SKM-1 treated with dmso at 0.1 percent for 144 hours (cell line): Measurements from ENCODE around the gene KLHDC4.
"Not testable (repeated sequence)": the region's sequence is repeated elsewhere in the genome, so short reads cannot be mapped to it uniquely, and the experiment has no call there.

Experiments used
- DNase-seq: peaks from one replicate; lab custom pipeline; 2025; ENCODE audit not compliant: unreplicated experiment; lab: John Stamatoyannopoulos, UW

The KLHDC4 gene

DNA sequence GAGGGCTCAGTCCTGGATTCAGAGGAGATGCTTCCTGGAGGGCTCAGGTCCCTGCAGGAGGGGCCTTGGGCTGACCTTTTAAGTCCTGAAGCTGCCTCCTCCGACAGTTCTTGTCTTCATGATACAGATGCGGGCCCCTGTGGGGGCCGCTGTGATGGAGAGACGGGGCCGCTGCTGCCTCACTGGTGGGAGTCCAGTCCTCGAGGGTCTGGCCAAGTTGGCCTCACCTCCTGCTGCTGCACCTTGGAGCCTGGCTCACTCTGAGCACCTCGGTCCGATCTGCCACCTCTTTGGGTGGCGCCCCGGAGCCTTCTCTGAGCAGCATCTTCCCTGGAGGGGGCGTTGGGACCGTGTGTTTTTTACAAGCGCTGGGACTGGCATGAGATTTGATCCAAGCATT lies 79.1 kb downstream of the KLHDC4 start:
- no peak for DNase-seq

- no peak for DNase-seq
These were observed 80.0 kb downstream of the KLHDC4 start for GRCh38 chr16:87685766-87686165.

- DNase-seq: no peak
These were observed 80.4 kb downstream of the KLHDC4 start for GRCh38 chr16:87685405-87685755.

- DNase-seq: no peak
These were observed 80.9 kb downstream of the KLHDC4 start for GRCh38 chr16:87684711-87685404.

- DNase-seq: no peak
These were observed 81.6 kb downstream of the KLHDC4 start for GRCh38 chr16:87684106-87684677.

- DNase-seq: no peak
These were observed 82.9 kb downstream of the KLHDC4 start for GRCh38 chr16:87682852-87683399.

- no peak for DNase-seq
These were observed 83.7 kb downstream of the KLHDC4 start for GRCh38 chr16:87681981-87682570.

DNA sequence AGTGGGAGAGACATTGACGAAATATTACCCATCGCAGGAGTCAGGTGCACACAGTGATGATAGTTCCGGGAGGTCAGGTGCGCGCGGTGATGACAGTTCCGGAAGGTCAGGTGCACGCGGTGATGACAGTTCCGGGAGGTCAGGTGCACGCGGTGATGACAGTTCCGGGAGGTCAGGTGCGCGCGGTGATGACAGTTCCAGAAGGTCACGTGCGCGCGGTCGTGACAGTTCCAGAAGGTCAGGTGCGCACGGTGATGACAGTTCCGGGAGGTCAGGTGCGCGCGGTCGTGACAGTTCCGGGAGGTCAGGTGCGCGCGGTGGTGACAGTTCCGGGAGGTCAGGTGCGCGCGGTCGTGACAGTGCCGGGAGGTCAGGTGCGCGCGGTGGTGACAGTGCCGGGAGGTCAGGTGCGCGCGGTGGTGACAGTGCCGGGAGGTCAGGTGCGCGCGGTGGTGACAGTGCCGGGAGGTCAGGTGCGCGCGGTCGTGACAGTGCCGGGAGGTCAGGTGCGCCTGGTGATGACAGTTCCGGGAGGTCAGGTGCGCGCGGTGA lies 84.7 kb downstream of the KLHDC4 start:
- DNase-seq: not testable (repeated sequence)

DNA sequence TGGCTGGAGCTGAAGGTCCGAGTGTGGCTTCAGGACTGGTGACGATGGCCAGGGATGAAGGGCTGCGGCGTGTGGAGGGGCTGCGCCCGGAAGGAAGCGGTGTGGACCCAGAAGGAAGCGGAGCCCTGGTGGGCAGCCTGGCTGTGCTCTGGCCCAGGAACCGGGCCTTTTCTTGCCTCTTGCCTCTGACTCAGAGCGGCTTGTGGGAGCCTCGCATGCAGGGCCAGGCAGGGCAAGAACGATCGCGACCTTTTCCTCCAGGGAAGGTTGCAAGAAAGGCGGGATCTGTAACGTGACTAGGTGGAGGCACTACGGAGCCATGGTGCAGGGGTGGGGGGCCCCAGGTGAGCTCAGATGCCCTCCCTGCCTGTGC lies 85.5 kb downstream of the KLHDC4 start:
- DNase-seq: no peak

DNA sequence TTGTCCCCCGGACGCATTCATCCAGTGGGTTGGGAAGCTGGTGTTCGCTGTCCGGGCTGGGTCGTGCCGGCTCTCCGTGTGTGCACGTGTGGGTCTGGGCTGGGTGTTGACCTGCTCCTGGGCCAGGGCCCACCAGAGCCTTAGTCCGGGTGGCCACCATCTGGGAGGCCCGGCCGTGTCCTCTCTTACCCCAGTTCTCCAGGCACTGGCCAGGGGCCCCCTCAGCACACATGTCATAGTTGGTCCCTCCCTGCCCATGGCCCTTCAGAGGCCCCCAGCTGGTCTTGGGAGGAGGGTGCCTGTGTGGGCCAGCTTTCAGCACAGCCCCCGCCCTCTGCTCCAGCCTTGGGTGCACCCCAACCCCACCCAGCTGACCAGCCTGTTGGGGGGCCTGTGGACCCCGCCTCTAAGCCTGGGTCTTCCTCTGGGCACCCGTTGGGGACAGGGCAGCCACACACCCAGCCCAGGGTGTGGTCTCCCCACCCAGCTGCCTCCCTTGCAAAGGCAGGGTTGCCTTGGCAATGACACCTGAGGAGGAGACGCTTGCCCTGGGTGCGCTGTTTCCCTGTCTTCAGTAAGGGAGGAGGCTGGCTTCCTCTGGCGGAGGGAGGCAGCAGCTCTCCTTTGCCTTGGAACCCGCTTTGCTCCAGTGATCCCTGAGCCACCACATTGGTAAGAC lies 86.1 kb downstream of the KLHDC4 start:
- DNase-seq: no peak

DNA sequence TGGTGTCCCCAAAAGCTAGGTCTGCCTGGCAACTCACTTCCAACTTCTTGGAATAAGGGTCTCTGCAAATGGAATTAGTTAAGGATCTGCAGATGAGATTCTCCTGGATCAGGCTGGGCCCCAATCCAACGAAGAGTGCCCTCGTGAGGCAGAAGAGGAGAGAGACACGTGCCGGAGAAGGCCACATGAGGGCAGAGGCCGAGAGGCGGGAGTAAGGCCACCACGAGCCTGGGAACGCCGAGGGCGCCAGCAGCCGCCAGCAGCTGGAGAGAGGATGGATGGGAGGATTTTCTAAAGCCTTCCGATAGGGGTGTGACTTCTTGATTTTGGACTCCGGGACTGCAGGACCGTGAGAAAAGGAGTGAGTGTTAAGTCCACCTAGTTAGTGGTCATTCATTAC lies 87.2 kb downstream of the KLHDC4 start:
- no peak for DNase-seq

- DNase-seq: no peak
These were observed 88.0 kb downstream of the KLHDC4 start for GRCh38 chr16:87677830-87678229.

DNA sequence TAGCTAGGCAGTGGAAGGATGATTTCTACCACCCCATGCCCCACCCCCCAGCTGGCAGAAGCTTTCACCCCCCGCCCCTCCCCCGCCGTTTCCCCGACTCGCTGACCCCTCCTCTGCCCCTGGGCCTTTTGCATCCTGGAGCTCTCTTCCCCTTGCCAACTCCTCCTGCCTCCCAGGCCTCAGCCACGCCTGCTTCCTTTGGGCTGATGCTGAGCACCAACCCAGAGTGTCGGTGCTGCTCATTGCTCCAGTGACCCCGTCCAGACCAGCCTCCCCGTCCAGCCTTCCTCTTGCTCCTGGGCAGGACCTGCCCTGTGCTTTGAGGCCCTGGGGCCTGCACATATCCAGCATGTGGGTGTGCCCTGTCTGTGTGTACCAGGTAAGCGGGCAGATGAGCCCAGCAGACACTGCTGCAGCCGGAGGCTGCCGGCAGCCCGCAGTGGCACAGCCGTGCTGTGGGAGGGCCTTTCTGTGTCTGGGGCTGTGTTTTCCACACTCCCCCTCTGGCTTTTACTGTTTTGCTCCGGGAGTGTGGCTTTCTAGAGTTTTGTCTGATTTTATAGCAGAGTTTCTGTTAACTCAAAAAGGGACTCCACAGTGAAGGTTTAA lies 90.6 kb downstream of the KLHDC4 start:
- DNase-seq: no peak

GRCh38 chr16:87674419-87674818 lies 91.4 kb downstream of the KLHDC4 start:
- no peak for DNase-seq

DNA sequence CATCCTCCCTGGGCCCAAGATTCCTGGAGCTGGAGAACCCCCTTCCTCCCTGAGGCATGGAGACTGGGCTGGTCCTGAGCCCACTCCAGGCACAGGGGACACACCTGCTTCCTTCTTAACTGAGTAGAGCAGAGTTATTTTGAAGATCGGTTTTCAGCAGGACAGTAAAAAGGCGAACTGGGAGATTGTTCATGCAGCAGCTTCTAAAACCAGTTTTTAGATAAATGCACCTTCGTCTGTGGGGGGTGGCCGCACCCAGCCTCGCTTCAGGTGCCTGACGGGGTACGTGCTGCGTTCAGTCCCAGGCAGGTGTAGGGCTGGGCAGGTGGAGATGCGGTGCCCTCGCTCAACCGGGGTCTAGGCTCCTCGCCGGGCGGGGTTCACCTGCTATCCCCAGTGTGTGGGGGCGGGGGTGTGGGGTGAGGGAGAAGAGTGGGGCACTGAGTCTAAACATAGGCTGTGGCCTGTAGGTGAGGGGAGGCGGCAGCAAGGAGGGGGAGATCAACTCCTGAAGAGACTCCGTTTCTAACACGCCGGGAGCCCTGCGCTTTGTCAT lies 94.0 kb downstream of the KLHDC4 start:
- no peak for DNase-seq

DNA sequence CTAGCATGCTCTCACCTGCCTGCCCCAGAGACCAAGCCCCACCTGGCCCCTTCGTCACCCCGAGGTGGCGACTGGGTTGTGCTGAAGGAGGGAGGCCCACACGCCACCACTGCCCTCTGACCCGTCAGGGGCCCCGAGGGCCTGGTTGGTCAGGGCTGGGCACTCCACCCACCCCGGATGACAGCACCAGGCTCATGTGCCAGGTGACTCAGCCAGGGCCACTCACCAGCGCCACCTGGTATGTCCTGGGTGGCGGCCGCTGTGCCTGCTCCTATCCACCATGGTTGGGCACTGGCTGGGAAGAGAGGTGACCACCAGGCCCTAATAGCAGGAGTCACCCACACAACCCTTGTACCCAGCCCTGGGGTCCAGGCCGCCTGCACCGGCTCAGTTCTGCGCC lies 94.6 kb downstream of the KLHDC4 start:
- no peak for DNase-seq

DNA sequence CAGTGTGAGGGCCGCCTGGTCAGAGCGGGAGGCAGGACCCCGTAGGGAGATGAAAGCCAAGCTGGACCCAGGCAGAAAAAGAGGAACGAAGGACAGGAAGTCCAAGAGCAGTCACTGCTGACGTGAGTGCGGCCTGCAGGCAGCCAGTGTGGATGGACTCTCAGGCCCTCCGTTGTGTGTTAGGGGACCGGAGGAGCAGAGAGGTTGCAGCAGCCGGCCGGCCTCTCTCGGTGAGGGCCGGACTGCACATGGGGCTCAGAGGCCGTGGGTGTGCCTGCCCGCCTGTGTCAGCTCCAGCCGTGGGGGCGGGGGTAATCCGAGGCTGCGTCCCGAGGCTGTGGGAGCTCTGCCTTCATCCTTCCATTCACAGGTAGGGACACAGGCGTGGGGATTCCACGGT lies 96.1 kb downstream of the KLHDC4 start:
- DNase-seq: no peak

- no peak for DNase-seq
These were observed 97.8 kb downstream of the KLHDC4 start for GRCh38 chr16:87667946-87668345.

- DNase-seq: no peak
These were observed 98.3 kb downstream of the KLHDC4 start for GRCh38 chr16:87667443-87667842.

DNA sequence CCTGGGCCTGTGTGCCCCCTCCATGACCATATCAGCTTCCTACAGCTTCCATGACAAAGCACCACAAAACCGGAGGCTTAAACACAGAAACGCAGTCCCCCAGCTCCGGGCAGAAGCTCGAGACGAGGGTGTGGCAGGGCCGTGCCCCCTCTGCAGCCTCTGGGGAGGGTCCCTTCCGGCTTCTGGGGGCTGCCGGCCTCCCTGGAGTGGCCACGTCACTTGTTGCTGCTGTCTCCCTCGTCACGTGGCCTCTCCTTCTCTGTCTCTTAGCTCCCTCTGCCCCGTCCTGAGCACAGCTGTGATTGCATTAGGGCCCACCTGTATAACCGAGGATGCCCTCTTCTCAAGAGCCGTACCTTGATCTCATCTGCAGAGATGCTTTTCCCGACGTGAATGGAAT lies 98.9 kb downstream of the KLHDC4 start:
- DNase-seq: no peak

DNA sequence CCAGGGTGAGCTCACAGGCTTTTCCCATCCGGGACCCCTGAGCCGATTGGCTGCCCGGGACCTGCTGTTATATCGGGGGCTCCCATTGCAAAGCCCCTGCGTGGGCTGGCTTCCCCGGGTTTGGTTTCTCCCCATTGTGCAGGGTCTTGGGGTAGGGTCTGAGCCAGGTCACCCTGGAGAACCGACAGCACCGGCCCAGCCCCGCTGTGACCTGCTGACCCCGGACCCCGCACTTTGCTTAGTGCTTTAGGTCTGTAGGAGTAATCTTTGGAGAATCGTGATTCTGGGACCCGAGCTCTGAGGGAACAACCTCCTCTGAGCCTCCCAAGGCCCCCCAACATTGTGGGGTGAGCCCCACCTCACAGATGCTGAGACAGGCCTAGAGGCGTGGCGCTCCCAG lies 100.6 kb downstream of the KLHDC4 start:
- no peak for DNase-seq
